CD4-positive, alpha-beta T cell (primary cell): ENCODE data around the gene TXNDC5. TPM values are rescaled to one million over a fixed set of nuclear protein-coding genes. Genes with fewer than 3 reads are reported as not detected.

ENCODE experiments used
- ATAC-seq: fragments of 200-7000 bp; cut with Tn5 transposase; one replicate; pipeline ENCODE4 v1.10.0; 2022; ENCODE audit warnings: mild to moderate bottlenecking; ENCODE audit not compliant: poor library complexity
- CTCF ChIA-PET: fragments of 350-600 bp; sonication (Branson Sonifier 250); formaldehyde crosslinking; loops from one replicate; lab custom pipeline; 2021; ENCODE audit warnings: antibody characterized with exemption, inconsistent platforms; lab: Charles Lee
- POLR2A ChIA-PET: fragments of 350-600 bp; sonication (Branson Sonifier 250); formaldehyde crosslinking; loops from one replicate; lab custom pipeline; 2021; ENCODE audit warnings: antibody characterized with exemption, inconsistent platforms; lab: Charles Lee
- DNase-seq, 14 experiments: peaks; one replicate each; pipeline ENCODE4 v3.0.0-alpha.2; 2013 to 2020; ENCODE audit warnings: mixed read lengths in 2 of 14
- H3K27ac ChIP-seq, 2 donors: one replicate each; pipeline versions ENCODE4 v1.5.1 to v1.7.0; 2013; ENCODE audit warnings: low read length in 2 of 2, low read depth in 1 of 2, mild to moderate bottlenecking in 1 of 2
- H3K27me3 ChIP-seq, 2 experiments: 1 replicate in 1 of 2; 2 replicates in 1 of 2; pipeline versions ENCODE4 v1.6.1 to v1.7.0; 2013; ENCODE audit warnings: low read length in 2 of 2, control low read depth in 1 of 2, mild to moderate bottlenecking in 1 of 2, moderate library complexity in 1 of 2; ENCODE audit not compliant: insufficient read depth in 2 of 2, control insufficient read depth in 1 of 2
- H3K36me3 ChIP-seq: one replicate; pipeline ENCODE4 v1.6.1; 2013; ENCODE audit warnings: low read length, control low read depth; ENCODE audit not compliant: insufficient read depth
- H3K4me1 ChIP-seq: one replicate; pipeline ENCODE4 v1.6.1; 2013; ENCODE audit warnings: low read length, control low read depth; ENCODE audit not compliant: insufficient read depth
- H3K4me3 ChIP-seq: one replicate; pipeline ENCODE4 v1.5.1; 2013; ENCODE audit warnings: mild to moderate bottlenecking, low read length, moderate library complexity
- H3K9me3 ChIP-seq, 2 experiments: 1 replicate in 1 of 2; 2 replicates in 1 of 2; pipeline versions ENCODE4 v1.6.1 to v1.7.0; 2013; ENCODE audit warnings: low read length in 2 of 2, mild to moderate bottlenecking in 2 of 2, control low read depth in 1 of 2, moderate library complexity in 1 of 2; ENCODE audit not compliant: control insufficient read depth in 1 of 2, insufficient read depth in 1 of 2
- H3K27ac Mint-ChIP-seq: one replicate; pipeline ENCODE4 v1.8.0; 2020; ENCODE audit warnings: mixed read lengths
- H3K27me3 Mint-ChIP-seq: one replicate; pipeline ENCODE4 v1.8.0; 2021; ENCODE audit warnings: mixed read lengths
- H3K36me3 Mint-ChIP-seq: one replicate; pipeline ENCODE4 v1.8.0; 2021; ENCODE audit warnings: low read depth, mixed read lengths
- H3K4me1 Mint-ChIP-seq: one replicate; pipeline ENCODE4 v1.8.0; 2021; ENCODE audit warnings: low read depth, mixed read lengths
- H3K4me3 Mint-ChIP-seq: one replicate; pipeline ENCODE4 v1.8.0; 2020; ENCODE audit warnings: mild to moderate bottlenecking, mixed read lengths
- H3K9me3 Mint-ChIP-seq: one replicate; pipeline ENCODE4 v1.8.0; 2020; ENCODE audit warnings: mixed read lengths
- intact Hi-C, 2 experiments: fragments of 100-400 bp; cut with DNase I in 1 of 2; cut with micrococcal nuclease in 1 of 2; formaldehyde crosslinking; loops; one replicate each; pipeline versions ENCODE4 v1.15.1 to v1.9.0; 2023 to 2025; cut with DNase I, micrococcal nuclease
- total RNA-seq, 174 experiments: library from RNA in 2 of 174; stranded (reverse) in 2 of 174; gene quantifications; one replicate each; pipeline ENCODE4 v1.2.3 and lab custom pipeline; 2021 to 2026
- TF ChIP-seq, protein P1 (sequence below): fragments of 200-600 bp; IDR thresholded peaks from one replicate; pipeline ENCODE4 v1.8.0; 2022; ENCODE audit warnings: antibody characterized with exemption, mild to moderate bottlenecking

TXNDC5 gene
- total RNA-seq, 2 experiments from 2014 or later = 4.2 to 7.8 TPM

DNA sequence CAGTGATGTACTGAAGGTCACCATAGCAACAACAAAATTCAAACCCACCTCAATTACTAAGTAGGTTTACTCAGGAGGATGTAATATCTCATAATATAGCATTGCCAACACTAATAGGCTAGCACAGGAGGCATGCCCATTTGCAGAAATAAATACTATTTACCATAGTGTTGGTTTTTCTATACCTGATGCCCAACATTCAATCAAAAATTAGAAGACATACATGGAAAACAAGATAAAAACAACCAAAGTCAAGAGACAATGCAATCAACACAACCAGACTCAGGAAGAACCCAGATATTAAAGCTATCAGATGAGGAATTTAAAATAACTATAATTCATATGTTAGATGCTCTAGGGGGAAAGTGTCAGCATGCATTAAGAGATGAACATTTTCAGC lies 14.3 kb upstream of the TXNDC5 start:
- Histone ChIP-seq H3K9me3 (peaks cover 0 to 10% of the 10 kb centered on the region in 2 experiments), H3K27me3 (peaks cover 3 to 4% of the 10 kb centered on the region in 2 experiments), H3K36me3 (no peaks in the 10 kb centered on the region), H3K4me1 (no peaks in the 10 kb centered on the region), H3K27ac (no peak overlapping the region), H3K4me3 (no peak overlapping the region)
- peaks cover 27% of the 10 kb centered on the region for H3K27me3 Mint-ChIP-seq
- no peaks in the 10 kb centered on the region for H3K36me3 Mint-ChIP-seq
- no peak overlapping the region for H3K27ac Mint-ChIP-seq
- DNase-seq = no peak
- no peak for ATAC-seq
- peaks cover 8% of the 10 kb centered on the region for H3K9me3 Mint-ChIP-seq
- no peaks in the 10 kb centered on the region for H3K4me1 Mint-ChIP-seq
- ChIA-PET CTCF (no interaction called here), POLR2A (no interaction called here)
- TF ChIP-seq, protein P1, sequence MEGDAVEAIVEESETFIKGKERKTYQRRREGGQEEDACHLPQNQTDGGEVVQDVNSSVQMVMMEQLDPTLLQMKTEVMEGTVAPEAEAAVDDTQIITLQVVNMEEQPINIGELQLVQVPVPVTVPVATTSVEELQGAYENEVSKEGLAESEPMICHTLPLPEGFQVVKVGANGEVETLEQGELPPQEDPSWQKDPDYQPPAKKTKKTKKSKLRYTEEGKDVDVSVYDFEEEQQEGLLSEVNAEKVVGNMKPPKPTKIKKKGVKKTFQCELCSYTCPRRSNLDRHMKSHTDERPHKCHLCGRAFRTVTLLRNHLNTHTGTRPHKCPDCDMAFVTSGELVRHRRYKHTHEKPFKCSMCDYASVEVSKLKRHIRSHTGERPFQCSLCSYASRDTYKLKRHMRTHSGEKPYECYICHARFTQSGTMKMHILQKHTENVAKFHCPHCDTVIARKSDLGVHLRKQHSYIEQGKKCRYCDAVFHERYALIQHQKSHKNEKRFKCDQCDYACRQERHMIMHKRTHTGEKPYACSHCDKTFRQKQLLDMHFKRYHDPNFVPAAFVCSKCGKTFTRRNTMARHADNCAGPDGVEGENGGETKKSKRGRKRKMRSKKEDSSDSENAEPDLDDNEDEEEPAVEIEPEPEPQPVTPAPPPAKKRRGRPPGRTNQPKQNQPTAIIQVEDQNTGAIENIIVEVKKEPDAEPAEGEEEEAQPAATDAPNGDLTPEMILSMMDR = no peak
- intact Hi-C loops = no loop called here
- H3K4me3 Mint-ChIP-seq = no peak overlapping the region

DNA sequence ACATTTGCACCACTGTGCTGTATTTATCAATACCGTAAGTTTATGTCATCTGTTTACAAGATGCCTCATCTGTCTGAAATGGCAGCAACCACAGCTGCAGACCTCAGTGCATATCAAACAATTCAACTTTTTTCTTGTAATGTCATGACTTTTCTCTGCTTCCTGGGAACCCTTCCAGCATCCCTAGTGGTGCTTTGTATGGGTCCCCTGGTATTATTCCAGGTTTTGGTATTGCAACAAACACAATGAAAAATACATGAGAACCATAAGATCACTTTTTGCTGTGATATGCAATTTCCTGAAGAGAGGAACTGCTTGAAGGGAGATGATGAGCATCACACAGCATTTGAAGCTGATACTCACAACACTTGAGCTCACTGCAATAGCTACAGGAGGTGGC lies 12.0 kb upstream of the TXNDC5 start:
- Histone ChIP-seq H3K4me3 (no peak overlapping the region), H3K27ac (no peak overlapping the region), H3K27me3 (peaks cover 4 to 11% of the 10 kb centered on the region in 2 experiments), H3K4me1 (no peaks in the 10 kb centered on the region), H3K36me3 (no peaks in the 10 kb centered on the region), H3K9me3 (peaks cover 0 to 10% of the 10 kb centered on the region in 2 experiments)
- H3K9me3 Mint-ChIP-seq = peaks cover 8% of the 10 kb centered on the region
- ChIA-PET POLR2A (no interaction called here), CTCF (interaction anchor here (0.6 kb wide), 1 partner anchor 100 kb away, joined by 3 read pairs; no protein-coding TSS in a partner anchor)
- ATAC-seq = no peak
- TF ChIP-seq, protein P1 = no peak
- H3K27me3 Mint-ChIP-seq = peaks cover 22% of the 10 kb centered on the region
- intact Hi-C loops = no loop called here
- H3K36me3 Mint-ChIP-seq = no peaks in the 10 kb centered on the region
- no peak overlapping the region for H3K27ac Mint-ChIP-seq
- no peaks in the 10 kb centered on the region for H3K4me1 Mint-ChIP-seq
- no peak for DNase-seq
- H3K4me3 Mint-ChIP-seq = no peak overlapping the region

GRCh38 chr6:7921632-7922092 lies 11.1 kb upstream of the TXNDC5 start:
- ChIA-PET POLR2A (no interaction called here), CTCF (no interaction called here)
- no peak overlapping the region for H3K27ac ChIP-seq
- peaks cover 8% of the 10 kb centered on the region for H3K9me3 Mint-ChIP-seq
- intact Hi-C loops = no loop called here
- no peaks in the 10 kb centered on the region for H3K4me1 ChIP-seq
- peaks cover 17% of the 10 kb centered on the region for H3K27me3 Mint-ChIP-seq
- no peak overlapping the region for H3K27ac Mint-ChIP-seq
- TF ChIP-seq, protein P1 = no peak
- H3K9me3 ChIP-seq = peaks cover 0 to 10% of the 10 kb centered on the region in 2 experiments
- no peak overlapping the region for H3K4me3 ChIP-seq
- H3K4me3 Mint-ChIP-seq = no peak overlapping the region
- H3K4me1 Mint-ChIP-seq = no peaks in the 10 kb centered on the region
- H3K36me3 ChIP-seq = no peaks in the 10 kb centered on the region
- no peak for DNase-seq
- no peaks in the 10 kb centered on the region for H3K36me3 Mint-ChIP-seq
- H3K27me3 ChIP-seq = peaks cover 4 to 14% of the 10 kb centered on the region in 2 experiments
- ATAC-seq = no peak
